Mononuclear cell (primary cell): Measurements from ENCODE around the gene NCF4. TPM values are rescaled to one million over a fixed set of nuclear protein-coding genes. Genes with fewer than 3 reads are reported as not detected.

Experiments
- H3K27me3 ChIP-seq: 2 replicates; pipeline ENCODE4 v1.6.0; 2011; ENCODE audit warnings: low read length, control low read depth; ENCODE audit not compliant: insufficient read depth
- H3K4me1 ChIP-seq: 2 replicates; pipeline ENCODE4 v1.5.1; 2011; ENCODE audit warnings: mild to moderate bottlenecking, low read length, control low read depth; ENCODE audit not compliant: insufficient read depth
- H3K4me3 ChIP-seq: 2 replicates; pipeline ENCODE4 v1.5.1; 2011; ENCODE audit warnings: mild to moderate bottlenecking, low read length, moderate library complexity
- H3K9me3 ChIP-seq: 2 replicates; pipeline ENCODE4 v1.5.1; 2011; ENCODE audit warnings: low read depth, mild to moderate bottlenecking, control low read depth, low read length
- total RNA-seq: library from RNA; depleted of rRNA; stranded (reverse); fragments of >200 nt; gene quantifications from one replicate; pipeline ENCODE4 v1.2.3, GENCODE V29; 2012

Gene NCF4
- total RNA-seq, 1 donor, result 22.8 TPM

GRCh38 chr22:36925388-36926290, 64.8 kb downstream of the NCF4 start:
- H3K4me3 ChIP-seq, result no peak overlapping the region
- H3K27me3 ChIP-seq, result no peaks in the 10 kb centered on the region
- H3K4me1 ChIP-seq, result peaks cover 26% of the 10 kb centered on the region
- no peaks in the 10 kb centered on the region for H3K9me3 ChIP-seq

DNA sequence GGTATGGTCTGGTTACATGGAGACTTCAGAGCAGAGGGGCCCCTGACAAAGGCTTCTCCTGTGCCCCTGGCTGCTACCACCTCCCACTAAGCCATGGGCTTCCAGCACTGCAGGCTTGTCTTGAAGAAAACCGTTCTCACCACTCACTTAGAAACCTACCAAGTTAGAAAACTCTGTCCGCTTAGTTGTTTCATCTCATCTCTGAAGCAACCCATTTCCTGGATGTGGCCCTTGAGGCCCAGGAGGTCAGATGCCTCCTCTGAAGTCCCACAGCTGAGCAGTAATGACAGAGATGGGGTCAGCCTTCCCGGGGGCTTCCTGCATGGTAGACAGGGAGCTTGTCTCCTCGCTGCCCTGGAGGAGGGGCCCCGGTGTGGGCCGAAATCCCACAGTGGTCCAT, 65.5 kb downstream of the NCF4 start:
- Histone ChIP-seq H3K27me3 (no peaks in the 10 kb centered on the region), H3K9me3 (no peaks in the 10 kb centered on the region), H3K4me1 (peaks cover 24% of the 10 kb centered on the region), H3K4me3 (no peak overlapping the region)

GRCh38 chr22:36926721-36927435, 66.1 kb downstream of the NCF4 start:
- no peak overlapping the region for H3K4me3 ChIP-seq
- no peaks in the 10 kb centered on the region for H3K9me3 ChIP-seq
- H3K27me3 ChIP-seq, result no peaks in the 10 kb centered on the region
- H3K4me1 ChIP-seq, result peaks cover 18% of the 10 kb centered on the region

Other genes with a start within 250 kb of the NCF4 start
- not detected for gene CACNG2, start 157.3 kb upstream of the NCF4 start, total RNA-seq
- 1.6 TPM for gene IFT27, start 84.9 kb upstream of the NCF4 start, total RNA-seq
- gene PVALB, start 44.0 kb upstream of the NCF4 start, total RNA-seq, result 0.73 TPM
- gene CSF2RB, start 52.6 kb downstream of the NCF4 start, total RNA-seq, result 17.4 TPM
- gene TST, start 158.4 kb downstream of the NCF4 start, total RNA-seq, result 6.7 TPM
- 20.7 TPM for gene MPST, start 158.7 kb downstream of the NCF4 start, total RNA-seq
- 10.0 TPM for gene KCTD17, start 190.7 kb downstream of the NCF4 start, total RNA-seq
- under 0.01 TPM for gene TMPRSS6, start 248.7 kb downstream of the NCF4 start, total RNA-seq